ENCODE measurements around the gene SYAP1. TPM values are rescaled to one million over a fixed set of nuclear protein-coding genes. Genes with fewer than 3 reads are reported as not detected.

SYAP1 gene
- total RNA-seq, 6 experiments from 2014 or later: 36.3 to 40.6 (median 38.7) TPM

- Mint-ChIP-seq H3K4me1 (ENCODE audit: low read depth) (no peaks in the 10 kb centered on the region), H3K36me3 (ENCODE audit: low read depth) (no peaks in the 10 kb centered on the region), H3K9me3 (no peaks in the 10 kb centered on the region), H3K27ac (no peak overlapping the region), H3K4me3 (no peak overlapping the region), H3K27me3 (ENCODE audit: insufficient read depth) (no peaks in the 10 kb centered on the region)
- no peak for DNase-seq
- no peak for TF ChIP-seq CTCF (IDR thresholded peaks at IDR 0.05)
These were observed 14.0 kb upstream of the SYAP1 start for GRCh38 chrX:16705370-16705769.

GRCh38 chrX:16708016-16708415, 11.4 kb upstream of the SYAP1 start:
- H3K4me1 Mint-ChIP-seq (ENCODE audit: low read depth): peaks cover 7% of the 10 kb centered on the region
- H3K27ac Mint-ChIP-seq: no peak overlapping the region
- DNase-seq: no peak
- TF ChIP-seq CTCF (IDR thresholded peaks at IDR 0.05): no peak
- no peaks in the 10 kb centered on the region for H3K9me3 Mint-ChIP-seq
- no peaks in the 10 kb centered on the region for H3K36me3 Mint-ChIP-seq (ENCODE audit: low read depth)
- H3K27me3 Mint-ChIP-seq (ENCODE audit: insufficient read depth): no peaks in the 10 kb centered on the region; the same call in 1 of the 2 replicates
- no peak overlapping the region for H3K4me3 Mint-ChIP-seq

GRCh38 chrX:16711219-16711811, 8.1 kb upstream of the SYAP1 start:
- no peaks in the 10 kb centered on the region; the same call in 1 of the 2 replicates for H3K27me3 Mint-ChIP-seq (ENCODE audit: insufficient read depth)
- DNase-seq: no peak
- H3K9me3 Mint-ChIP-seq: no peaks in the 10 kb centered on the region
- peak overlapping the region; percentile 87 for H3K4me3 Mint-ChIP-seq
- peaks cover 7% of the 10 kb centered on the region for H3K4me1 Mint-ChIP-seq (ENCODE audit: low read depth)
- no peak for TF ChIP-seq CTCF (IDR thresholded peaks at IDR 0.05)
- H3K27ac Mint-ChIP-seq: peak overlapping the region; percentile 42; the same call in 1 of the 2 replicates
- H3K36me3 Mint-ChIP-seq (ENCODE audit: low read depth): no peaks in the 10 kb centered on the region

GRCh38 chrX:16711893-16712547, 7.4 kb upstream of the SYAP1 start:
- DNase-seq: no peak
- H3K9me3 Mint-ChIP-seq: no peaks in the 10 kb centered on the region
- H3K27ac Mint-ChIP-seq: peak overlapping the region; percentile 78; the same call in 1 of the 2 replicates
- H3K4me1 Mint-ChIP-seq (ENCODE audit: low read depth): peaks cover 7% of the 10 kb centered on the region
- H3K27me3 Mint-ChIP-seq (ENCODE audit: insufficient read depth): no peaks in the 10 kb centered on the region; the same call in 1 of the 2 replicates
- no peak for TF ChIP-seq CTCF (IDR thresholded peaks at IDR 0.05)
- H3K4me3 Mint-ChIP-seq: peak overlapping the region; percentile 88
- H3K36me3 Mint-ChIP-seq (ENCODE audit: low read depth): no peaks in the 10 kb centered on the region

GRCh38 chrX:16712548-16713155, 6.8 kb upstream of the SYAP1 start, which contains the start of gene CTPS2:
CTPS2 (minus strand) TSS chrX:16712669; CDS start chrX:16702902, 9,767 bp downstream.
- Mint-ChIP-seq H3K27ac (peak within 1 kb of the TSS; percentile 78), H3K27me3 (ENCODE audit: insufficient read depth) (no peaks in the 10 kb centered on the region; the same call in 1 of the 2 replicates), H3K4me3 (peak within 1 kb of the TSS; percentile 88), H3K36me3 (ENCODE audit: low read depth) (no peaks in the 10 kb centered on the region), H3K9me3 (no peaks in the 10 kb centered on the region), H3K4me1 (ENCODE audit: low read depth) (peaks cover 7% of the 10 kb centered on the region)
- peak; percentile 47 for DNase-seq
- TF ChIP-seq CTCF (IDR thresholded peaks at IDR 0.05): no peak; the same call in 1 of the 2 replicates
